A549 (cell line): ENCODE measurements around the gene PLIN1. TPM values are rescaled to one million over a fixed set of nuclear protein-coding genes. Genes with fewer than 3 reads are reported as not detected.
A peak's percentile ranks its signal among the peaks of the same experiment; 100 is the strongest.

ENCODE experiments used
- ATAC-seq, 2 experiments: fragments of 200-7000 bp in 1 of 2; fragments of >200 bp in 1 of 2; cut with Nextera tagmentation in 1 of 2; cut with Tn5 transposase in 1 of 2; 3 replicates each; pipeline versions ENCODE4 v1.8.0 to v1.9.1; 2018 to 2020; ENCODE audit warnings: mild to moderate bottlenecking in 1 of 2, moderate library complexity in 1 of 2
- CTCF ChIA-PET: fragments of 300-600 bp; sonication (Branson Sonifier 250); formaldehyde crosslinking; extraction: SDS; loops from one replicate; lab custom pipeline; 2021; ENCODE audit warnings: antibody characterized with exemption, inconsistent platforms; lab: Yijun Ruan, JAX
- POLR2A ChIA-PET: fragments of 350-600 bp; formaldehyde crosslinking; extraction: SDS; loops from one replicate; lab custom pipeline; 2021; ENCODE audit warnings: antibody characterized with exemption, inconsistent platforms; lab: Yijun Ruan, JAX
- DNase-seq, 2 experiments: peaks; one replicate each; pipeline versions ENCODE4 v3.0.0 to v3.0.0-alpha.2; 2011 to 2016; ENCODE audit warnings: low read depth in 1 of 2, low spot score in 1 of 2
- FAIRE-seq: peaks from 2 replicates; lab custom pipeline; 2011; peaks lifted over from hg19 to GRCh38; lab: Jason Lieb, UNC
- H3K27ac ChIP-seq, 2 experiments: fragments of >200 bp; sonication (Bioruptor Twin); formaldehyde crosslinking; 3 replicates each; pipeline ENCODE4 v1.5.1; 2016 to 2017
- H3K4me1 ChIP-seq: fragments of >200 bp; sonication (Bioruptor Twin); formaldehyde crosslinking; 3 replicates; pipeline ENCODE4 v1.6.1; 2016
- H3K4me2 ChIP-seq: fragments of >200 bp; sonication (Bioruptor Twin); formaldehyde crosslinking; 3 replicates; pipeline ENCODE4 v1.6.1; 2016
- H3K4me3 ChIP-seq: fragments of >200 bp; sonication (Bioruptor Twin); formaldehyde crosslinking; 3 replicates; pipeline ENCODE4 v1.5.1; 2016
- H3K9me3 ChIP-seq: fragments of >200 bp; sonication (Bioruptor Twin); formaldehyde crosslinking; 3 replicates; pipeline ENCODE4 v1.6.1; 2016
- CBX2 ChIP-seq: fragments of 200-600 bp; sonication (generic); IDR thresholded peaks from 2 replicates; pipeline ENCODE4 v1.6.1; 2016; ENCODE audit warnings: low read depth, mild to moderate bottlenecking, borderline replicate concordance
- HEYL ChIP-seq: fragments of 250-450 bp; sonication (Bioruptor Pico); IDR thresholded peaks from 2 replicates; pipeline ENCODE4 v1.8.0; 2021; ENCODE audit warnings: mild to moderate bottlenecking, moderate library complexity
- JUN ChIP-seq, 2 experiments: fragments of >200 bp; sonication (Bioruptor Twin); formaldehyde crosslinking; IDR thresholded peaks; 2 replicates in 1 of 2; 3 replicates in 1 of 2; pipeline ENCODE4 v1.6.1; 2016 to 2017
- PHF8 ChIP-seq: fragments of 200-600 bp; sonication (generic); IDR thresholded peaks from 2 replicates; pipeline ENCODE4 v1.6.1; 2016; ENCODE audit warnings: low read depth, mild to moderate bottlenecking, antibody characterized with exemption, moderate library complexity, borderline replicate concordance
- RAD21 ChIP-seq, 2 experiments: fragments of >200 bp in 1 of 2; sonication (Bioruptor Twin) in 1 of 2; formaldehyde crosslinking in 1 of 2; IDR thresholded peaks in 1 of 2; conservative IDR thresholded peaks in 1 of 2; 2 replicates in 1 of 2; 3 replicates in 1 of 2; pipeline ENCODE4 v1.6.1; 2012 to 2018; ENCODE audit warnings: inconsistent platforms in 1 of 2
- RARB ChIP-seq: fragments of 250-450 bp; sonication (Bioruptor Pico); IDR thresholded peaks from 2 replicates; pipeline ENCODE4 v1.8.0; 2021; ENCODE audit warnings: mild to moderate bottlenecking, moderate library complexity
- ZNF302 ChIP-seq: fragments of 250-450 bp; sonication (Bioruptor Pico); IDR thresholded peaks from 2 replicates; pipeline ENCODE4 v1.9.0; 2021; ENCODE audit warnings: inconsistent platforms, mild to moderate bottlenecking, moderate library complexity
- WGBS: methylation state at CpG from one replicate; pipeline ENCODE4 v1.1.6; 2017; ENCODE audit errors: missing lambda C conversion rate; 5-methylcytosine and 5-hydroxymethylcytosine counted together
- polyA plus RNA-seq, 4 experiments: library from polyadenylated mRNA; depleted of rRNA in 3 of 4; stranded (reverse); fragments of >200 nt; fragmentation: RNase III in 1 of 4; extraction: RNeasy Plus Mini Kit Qiagen cat#74134 plus additional on column Dnase treatment in 1 of 4; gene quantifications; 2 replicates in 3 of 4; 3 replicates in 1 of 4; pipeline ENCODE4 v1.2.3, GENCODE V29; 2011 to 2017
- TF ChIP-seq, protein P1 (sequence below): IDR thresholded peaks from 2 replicates; pipeline ENCODE4 v1.6.1; 2012

PLIN1 gene
- polyA plus RNA-seq, 2 of the 4 experiments (the other 2 are of a cell fraction), result 0.27 to 0.74 TPM

DNA sequence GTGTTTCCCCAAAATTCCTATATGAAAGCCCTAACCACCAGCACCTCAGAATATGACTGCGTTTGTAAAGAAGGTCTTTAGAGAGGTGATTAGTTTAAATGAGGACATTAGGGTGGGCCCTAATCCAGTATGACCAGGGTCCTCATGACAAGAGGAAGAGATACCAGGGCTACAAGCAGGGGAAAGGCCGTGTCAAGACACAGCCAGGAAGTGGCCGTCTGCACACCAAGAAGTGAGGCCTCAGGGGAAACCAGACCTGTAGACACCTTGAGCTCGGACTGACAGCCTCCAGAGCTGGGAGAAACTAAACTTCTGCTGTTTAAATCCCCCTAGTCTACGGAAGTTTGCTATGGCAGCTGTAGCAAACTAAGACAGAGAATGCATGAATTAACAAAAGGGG lies 38.1 kb downstream of the PLIN1 start:
- FAIRE-seq, result no peak
- H3K4me1 ChIP-seq, result no peaks in the 10 kb centered on the region
- POLR2A ChIA-PET, result no interaction called here
- CTCF ChIA-PET, result interaction anchor here (1.0 to 1.4 kb wide), 4 partner anchors 18 to 145 kb away, joined by 3 to 4 read pairs (median 4); no protein-coding TSS in a partner anchor
- peak in 1 of 2 experiments; percentile 30; a peak in 2 of 6 replicates for ATAC-seq
- H3K27ac ChIP-seq, result no peak overlapping the region
- peaks cover 12% of the 10 kb centered on the region; the same call in 1 of the 3 replicates for H3K9me3 ChIP-seq
- no peak overlapping the region for H3K4me3 ChIP-seq
- no peak overlapping the region for H3K4me2 ChIP-seq
- TF ChIP-seq ZNF302 (CRISPR knock-in tag), result no peak
- no peak for DNase-seq
- WGBS, result 90% methylated on average over 5 of the region's 5 CpGs

DNA sequence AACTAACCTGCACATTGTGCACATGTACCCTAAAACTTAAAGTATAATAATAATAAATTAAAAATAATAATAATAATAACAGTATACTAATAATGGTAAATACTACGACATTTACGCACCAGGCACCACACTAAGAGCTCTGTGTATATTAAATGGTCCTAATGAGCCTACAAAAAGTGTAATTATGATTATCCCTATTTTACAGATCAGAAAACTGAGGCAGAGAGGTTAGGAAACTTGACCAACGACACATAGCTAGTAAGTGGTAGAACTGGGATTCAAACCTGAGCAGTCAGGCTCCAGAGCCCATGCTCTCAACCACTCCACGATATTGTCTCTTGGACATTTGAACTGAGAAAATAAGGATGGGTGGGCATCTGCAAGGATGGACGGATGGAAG lies 38.9 kb downstream of the PLIN1 start:
- ATAC-seq (no peak), FAIRE-seq (no peak), DNase-seq (no peak)
- H3K9me3 ChIP-seq, result peaks cover 12% of the 10 kb centered on the region; the same call in 1 of the 3 replicates
- no peak overlapping the region for H3K4me2 ChIP-seq
- H3K4me3 ChIP-seq, result no peak overlapping the region
- CTCF ChIA-PET, result interaction anchor here (0.7 to 1.1 kb wide), 2 partner anchors 198 to 222 kb away, joined by 3 read pairs; no protein-coding TSS in a partner anchor
- POLR2A ChIA-PET, result no interaction called here
- 95% methylated on average over 5 of the region's 5 CpGs for WGBS
- TF ChIP-seq CBX2, result no peak
- TF ChIP-seq, protein P1, sequence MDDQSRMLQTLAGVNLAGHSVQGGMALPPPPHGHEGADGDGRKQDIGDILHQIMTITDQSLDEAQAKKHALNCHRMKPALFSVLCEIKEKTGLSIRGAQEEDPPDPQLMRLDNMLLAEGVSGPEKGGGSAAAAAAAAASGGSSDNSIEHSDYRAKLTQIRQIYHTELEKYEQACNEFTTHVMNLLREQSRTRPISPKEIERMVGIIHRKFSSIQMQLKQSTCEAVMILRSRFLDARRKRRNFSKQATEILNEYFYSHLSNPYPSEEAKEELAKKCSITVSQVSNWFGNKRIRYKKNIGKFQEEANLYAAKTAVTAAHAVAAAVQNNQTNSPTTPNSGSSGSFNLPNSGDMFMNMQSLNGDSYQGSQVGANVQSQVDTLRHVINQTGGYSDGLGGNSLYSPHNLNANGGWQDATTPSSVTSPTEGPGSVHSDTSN, result no peak
- no peak overlapping the region for H3K27ac ChIP-seq
- H3K4me1 ChIP-seq, result no peaks in the 10 kb centered on the region

DNA sequence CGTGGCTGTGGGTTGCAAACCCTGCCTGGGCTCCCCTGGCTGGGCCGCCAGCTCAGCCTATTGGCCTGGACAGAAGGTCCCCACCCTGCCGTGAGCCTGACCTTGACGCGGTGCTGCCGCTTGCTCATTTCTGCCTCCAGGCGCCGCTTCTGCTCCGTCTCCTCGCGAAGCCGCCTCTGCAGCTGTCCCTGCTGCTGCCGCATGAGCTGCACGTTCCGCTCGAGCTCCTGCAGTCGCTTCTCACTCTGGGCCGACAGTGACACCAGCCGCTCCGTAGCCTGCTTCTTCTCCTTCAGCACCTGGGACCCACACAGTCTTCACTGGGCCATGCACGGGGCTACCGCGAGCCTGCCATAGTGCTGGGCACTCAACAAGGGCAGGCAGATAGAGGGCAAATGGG lies 45.6 kb downstream of the PLIN1 start:
- FAIRE-seq, result no peak
- no peak for DNase-seq
- 93% methylated on average over 23 of the region's 23 CpGs for WGBS
- CTCF ChIA-PET, result interaction anchor here (1.9 to 6.6 kb wide), 2 partner anchors 10 to 13 kb away, joined by 4 to 43 read pairs; no protein-coding TSS in a partner anchor
- H3K27ac ChIP-seq, result no peak overlapping the region
- POLR2A ChIA-PET, result no interaction called here
- no peak overlapping the region for H3K4me2 ChIP-seq
- peaks cover 41% of the 10 kb centered on the region for H3K9me3 ChIP-seq
- TF ChIP-seq RAD21 (conservative IDR thresholded peaks at IDR 0.05 in 1 of 2, IDR thresholded peaks at IDR 0.05 in 1 of 2), result no peak
- TF ChIP-seq, all 56 proteins: peak for 0
- H3K4me1 ChIP-seq, result no peaks in the 10 kb centered on the region
- no peak overlapping the region for H3K4me3 ChIP-seq
- peak in 1 of 2 experiments; percentile 10; a peak in 3 of 6 replicates for ATAC-seq

DNA sequence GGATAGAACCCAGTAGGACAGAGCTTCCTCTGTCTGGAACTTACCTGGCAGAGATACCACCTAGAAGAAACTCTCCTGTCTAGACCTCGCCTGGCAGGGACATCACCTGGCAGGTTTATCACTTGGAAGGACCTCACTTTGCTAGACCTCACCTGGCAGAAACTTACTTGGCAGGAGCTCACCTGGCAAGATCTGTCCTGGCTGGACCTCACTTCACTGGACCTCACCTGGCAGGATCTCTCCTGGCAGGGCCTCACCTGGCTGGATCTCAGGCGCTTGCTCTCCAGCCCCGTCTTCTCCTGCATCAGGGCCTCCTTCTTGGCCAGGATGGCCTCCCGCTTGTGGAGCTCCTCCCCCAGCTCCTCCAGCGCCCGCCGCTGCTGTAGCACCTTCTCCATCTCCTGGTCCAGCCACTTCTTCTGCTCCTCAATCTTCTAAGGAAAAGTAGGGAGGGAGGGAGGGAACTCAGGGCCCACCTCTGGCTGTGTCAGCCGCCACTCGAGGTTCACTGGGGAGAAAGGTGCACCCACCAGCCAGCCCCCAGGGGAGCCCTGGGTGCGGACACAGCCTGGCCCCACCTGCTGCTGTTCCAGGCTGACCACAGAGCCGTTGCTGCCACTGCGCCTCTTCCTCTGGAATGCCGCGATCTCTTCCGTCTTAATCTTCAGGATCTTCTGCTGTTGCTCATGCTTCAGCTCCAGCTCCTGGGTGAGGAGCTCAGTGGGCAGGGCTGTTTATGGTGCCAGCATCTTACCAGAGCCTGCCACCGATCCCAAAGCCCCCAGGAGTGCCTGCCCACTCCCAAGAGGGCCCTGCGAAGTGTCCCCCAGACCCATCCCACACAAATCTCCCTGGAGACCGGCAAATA lies 46.4 kb downstream of the PLIN1 start:
- H3K9me3 ChIP-seq, result peaks cover 41% of the 10 kb centered on the region
- H3K4me1 ChIP-seq, result no peaks in the 10 kb centered on the region
- no peak overlapping the region for H3K4me2 ChIP-seq
- ATAC-seq (peak; percentile 13 to 25; a peak in 4 of 6 replicates), FAIRE-seq (no peak), DNase-seq (no peak)
- H3K4me3 ChIP-seq, result no peak overlapping the region
- ChIA-PET CTCF (interaction anchor here (1.2 to 6.6 kb wide), 4 partner anchors 10 to 39 kb away, joined by 3 to 43 read pairs (median 4); no protein-coding TSS in a partner anchor), POLR2A (interaction anchor here (0.7 kb wide), 1 partner anchor 85 kb away, joined by 3 read pairs; no protein-coding TSS in a partner anchor)
- 99% methylated on average over 16 of the region's 18 CpGs for WGBS
- TF ChIP-seq, protein P1, result 0 out of 2 replicates have a peak, but pooled peaks have one; percentile 14
- no peak for TF ChIP-seq RARB (CRISPR knock-in tag)
- no peak for TF ChIP-seq HEYL (CRISPR knock-in tag)
- no peak overlapping the region for H3K27ac ChIP-seq

DNA sequence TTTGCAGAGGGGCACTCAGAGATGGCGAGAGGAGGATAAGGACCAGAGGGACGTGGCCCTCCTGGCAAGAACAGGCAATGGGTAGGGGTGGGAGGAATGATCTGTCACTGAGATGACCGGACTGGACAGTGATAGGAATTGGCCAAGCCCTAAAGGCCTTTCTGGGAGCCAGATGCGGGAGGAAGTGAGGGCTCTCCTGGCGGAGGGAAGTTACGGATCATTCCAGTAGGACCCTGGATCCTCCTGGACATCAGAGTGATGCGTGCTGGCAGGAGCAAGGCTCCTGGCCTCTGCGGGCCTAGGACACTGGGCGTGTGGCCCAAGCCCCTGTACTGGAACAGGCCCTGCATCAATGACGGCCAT lies 47.3 kb downstream of the PLIN1 start:
- ChIA-PET POLR2A (no interaction called here), CTCF (interaction anchor here (1.2 to 6.6 kb wide), 3 partner anchors 11 to 40 kb away, joined by 3 to 43 read pairs (median 5); no protein-coding TSS in a partner anchor)
- no peak for FAIRE-seq
- ATAC-seq, result peak in 1 of 2 experiments; percentile 23; a peak in 3 of 6 replicates
- no peaks in the 10 kb centered on the region for H3K4me1 ChIP-seq
- no peak for DNase-seq
- H3K27ac ChIP-seq, result no peak overlapping the region
- TF ChIP-seq PHF8 (no peak), JUN (IDR thresholded peaks at IDR 0.05) (0 out of 5 replicates have a peak, but pooled peaks of 1 of the 2 experiments have one; percentile 1)
- 84% methylated on average over 10 of the region's 10 CpGs for WGBS
- peaks cover 41% of the 10 kb centered on the region for H3K9me3 ChIP-seq
- H3K4me2 ChIP-seq, result no peak overlapping the region
- H3K4me3 ChIP-seq, result no peak overlapping the region
